SIG-M5 treated with dmso at 0.1 percent for 504 hours (cell line): ENCODE data around the gene LUZP1.

Experiments
- DNase-seq: peaks from one replicate; lab custom pipeline; 2025; ENCODE audit not compliant: unreplicated experiment; lab: John Stamatoyannopoulos, UW

The LUZP1 gene

DNA sequence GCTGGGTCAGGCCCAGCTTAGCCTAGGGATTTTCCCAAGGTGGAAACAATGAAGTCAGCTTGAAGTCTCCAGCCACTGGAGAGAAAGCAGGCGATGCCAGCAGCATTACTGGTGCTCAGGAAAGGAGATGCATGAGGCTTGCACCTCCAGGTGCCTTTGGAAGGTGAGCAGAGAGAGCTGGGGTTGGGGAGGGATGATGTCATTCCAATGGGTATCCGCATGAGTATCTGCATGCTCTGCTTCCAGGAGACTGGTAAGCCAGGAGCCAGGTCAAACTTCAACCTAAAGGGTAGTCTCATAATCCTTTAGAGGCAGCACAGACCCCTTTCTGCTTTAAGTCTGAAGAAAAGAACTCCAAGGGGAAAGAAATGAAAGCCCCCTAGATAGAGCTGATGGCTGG, 80.6 kb downstream of the LUZP1 start:
- no peak for DNase-seq

- DNase-seq: no peak
These were observed 83.0 kb downstream of the LUZP1 start for GRCh38 chr1:23085696-23086095.

GRCh38 chr1:23084880-23085279, 83.8 kb downstream of the LUZP1 start:
- DNase-seq: no peak

DNA sequence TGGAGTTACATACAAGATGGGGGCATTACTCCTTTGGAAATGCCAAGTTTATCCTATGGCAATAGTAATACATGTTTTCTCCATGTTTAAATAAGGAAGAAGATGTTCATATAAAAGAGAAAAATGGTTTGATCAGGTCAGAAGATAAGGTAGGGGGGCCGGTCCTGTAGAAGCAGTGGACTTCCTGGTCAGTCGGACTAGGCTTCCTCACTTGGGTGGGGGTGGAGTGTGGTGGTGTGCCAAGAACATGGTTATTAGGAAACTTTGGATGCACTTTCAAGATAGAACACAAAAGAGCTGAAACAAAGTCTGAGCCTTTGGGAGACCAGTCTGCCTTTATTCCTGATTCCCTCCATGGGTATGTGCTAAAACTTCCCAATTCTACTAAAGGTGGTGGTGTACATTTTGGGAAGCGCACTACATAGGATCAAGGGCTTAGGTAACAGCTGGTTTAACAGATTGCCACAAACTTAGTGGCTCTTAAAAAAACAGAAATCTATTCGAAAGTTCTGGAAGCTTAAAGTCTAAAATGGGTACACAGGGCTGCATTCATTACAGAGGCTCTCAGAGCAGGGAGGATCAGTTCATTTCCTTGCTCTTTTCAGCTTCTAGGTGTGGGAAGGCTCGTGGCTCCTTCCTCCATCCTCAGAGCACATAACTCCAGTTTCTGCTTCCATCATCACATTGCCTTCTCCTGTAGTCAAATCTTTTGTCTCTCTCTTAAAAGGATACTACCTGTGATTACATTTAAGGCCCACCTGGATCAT, 84.8 kb downstream of the LUZP1 start:
- no peak for DNase-seq

- DNase-seq: no peak
These were observed 87.3 kb downstream of the LUZP1 start for GRCh38 chr1:23081376-23081775.

DNA sequence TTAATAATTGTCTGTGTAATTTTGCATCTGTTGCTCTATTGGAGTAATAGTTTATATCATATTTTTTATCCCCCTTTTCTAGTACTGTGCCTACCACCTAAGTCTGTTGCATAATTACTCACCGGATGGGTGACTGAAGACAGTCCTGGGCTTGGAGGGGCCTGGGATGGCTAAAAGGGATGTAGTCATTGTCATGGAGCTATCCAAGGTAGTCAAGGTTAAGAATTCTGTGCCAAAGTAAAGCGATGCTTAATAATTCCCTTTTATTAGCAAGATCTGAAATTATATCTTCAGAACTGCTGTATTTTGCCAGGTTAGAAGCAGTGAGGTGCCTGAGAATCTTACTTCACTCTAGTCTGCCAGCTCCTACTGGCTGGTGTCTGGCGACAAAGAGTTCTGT, 87.8 kb downstream of the LUZP1 start:
- no peak for DNase-seq

DNA sequence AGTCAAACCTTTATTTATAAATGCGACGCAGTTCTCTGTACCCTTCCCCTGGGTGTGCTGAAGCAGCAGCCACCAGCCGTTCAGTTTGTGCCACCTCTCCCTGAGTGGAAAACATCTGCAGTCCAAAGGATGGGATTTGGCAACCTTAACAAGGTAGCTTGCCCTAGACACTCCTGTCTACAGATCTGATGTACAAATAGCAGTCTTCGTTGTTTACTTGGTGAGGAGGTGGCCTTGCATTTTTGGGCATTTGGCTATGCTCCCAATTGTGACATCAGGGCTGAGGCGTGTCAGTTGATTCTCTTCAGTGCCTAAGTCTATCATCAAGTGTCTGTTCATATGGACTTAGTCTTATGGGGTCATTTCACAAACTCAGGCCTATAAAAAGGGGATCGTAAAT, 89.6 kb downstream of the LUZP1 start:
- no peak for DNase-seq

GRCh38 chr1:23074012-23074411, 94.6 kb downstream of the LUZP1 start:
- DNase-seq: no peak

DNA sequence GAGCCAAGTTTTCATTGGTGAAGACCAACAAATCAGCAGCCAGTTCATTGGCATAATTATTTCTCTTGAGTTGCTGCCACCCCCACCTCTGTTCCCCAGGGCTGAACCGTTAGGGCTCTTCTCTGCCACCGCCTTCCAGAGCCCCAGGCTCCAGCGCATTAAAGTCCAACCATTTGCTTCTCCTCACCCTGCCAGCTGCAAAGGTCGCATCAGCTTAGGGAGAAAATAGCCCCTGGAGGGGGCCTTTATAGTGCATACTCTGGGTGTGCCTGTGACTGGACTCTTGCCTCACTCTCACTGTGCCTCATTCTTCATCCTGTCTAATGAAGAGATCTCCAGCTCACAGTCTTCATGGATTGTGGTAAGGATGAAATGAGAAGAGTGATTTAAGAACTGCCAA, 99.0 kb downstream of the LUZP1 start:
- no peak for DNase-seq

- DNase-seq: no peak
These were observed 99.5 kb downstream of the LUZP1 start for GRCh38 chr1:23069149-23069548.

DNA sequence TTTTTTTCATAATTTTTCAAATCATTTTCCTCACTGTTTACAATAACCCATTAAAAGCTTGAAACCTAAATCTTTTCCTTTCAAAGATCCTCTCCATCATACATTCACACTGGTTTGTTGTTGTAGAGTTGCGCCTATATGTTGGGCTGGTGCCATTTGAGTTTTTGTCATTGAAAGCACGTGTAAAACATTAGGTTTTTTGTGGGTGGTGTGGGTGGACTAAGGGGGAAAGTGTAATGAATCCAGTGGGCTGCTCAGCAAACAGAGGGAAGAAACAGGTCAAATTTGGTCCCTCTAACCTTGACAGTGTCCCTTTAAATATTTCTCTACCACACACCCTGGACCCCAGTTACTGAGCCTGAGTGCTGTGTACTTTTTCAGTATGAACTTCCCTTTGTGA, 102.6 kb downstream of the LUZP1 start:
- DNase-seq: no peak

GRCh38 chr1:23065385-23065784, 103.3 kb downstream of the LUZP1 start:
- DNase-seq: no peak

- no peak for DNase-seq
These were observed 106.4 kb downstream of the LUZP1 start for GRCh38 chr1:23062271-23062670.

DNA sequence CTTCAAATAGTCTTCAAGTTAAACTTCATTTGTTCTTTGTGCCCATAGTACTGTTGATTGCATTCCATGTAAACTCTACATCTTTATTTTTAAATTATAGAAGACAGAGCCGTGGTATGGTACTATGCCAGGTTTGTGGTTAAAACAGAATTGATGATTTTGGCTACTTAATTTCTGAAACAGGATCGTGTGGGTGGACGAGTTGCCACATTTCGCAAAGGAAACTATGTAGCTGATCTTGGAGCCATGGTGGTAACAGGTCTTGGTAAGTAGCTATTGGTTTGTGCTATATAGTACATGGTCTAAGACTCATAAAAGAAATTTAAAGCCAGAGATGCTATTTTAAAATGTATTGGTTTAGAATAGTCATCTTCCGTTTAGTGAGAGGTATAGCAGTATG, 111.4 kb downstream of the LUZP1 start:
- no peak for DNase-seq

GRCh38 chr1:23051290-23051909, 117.3 kb downstream of the LUZP1 start:
- no peak for DNase-seq

DNA sequence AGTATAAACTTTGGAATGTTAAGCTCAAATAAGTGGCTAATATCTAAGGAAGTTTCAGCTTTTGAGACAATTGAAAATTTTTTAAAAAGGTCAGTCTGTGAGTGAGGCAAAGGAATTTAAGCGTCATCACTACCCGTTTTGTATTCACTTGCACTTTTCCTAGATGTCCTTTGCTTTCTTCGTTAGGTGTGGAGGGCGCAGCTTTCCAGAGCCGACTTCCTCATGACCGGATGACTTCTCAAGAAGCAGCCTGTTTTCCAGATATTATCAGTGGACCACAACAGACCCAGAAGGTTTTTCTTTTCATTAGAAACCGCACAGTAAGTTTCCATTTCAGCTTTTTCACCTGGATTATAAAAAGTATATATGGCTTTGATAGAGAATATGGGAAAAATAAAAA, 118.5 kb downstream of the LUZP1 start:
- DNase-seq: no peak

DNA sequence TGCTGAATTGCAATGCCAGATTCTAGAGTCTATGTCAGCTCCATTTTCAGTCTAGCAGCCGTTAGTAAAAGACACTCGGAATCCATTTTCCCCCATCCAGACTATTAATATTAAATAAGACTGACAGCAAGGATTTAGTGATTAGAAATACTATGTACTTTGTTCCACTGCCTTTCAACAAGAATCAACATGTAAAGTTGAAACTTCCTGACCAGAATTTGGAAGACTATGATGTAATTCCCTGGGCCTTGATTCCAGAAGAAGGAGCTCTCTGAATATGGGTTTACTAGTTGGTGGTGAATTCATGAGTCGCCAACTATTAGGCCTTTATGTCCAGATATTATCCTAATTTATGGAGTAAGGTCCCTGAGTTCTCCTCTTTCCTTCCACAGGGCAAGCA, 124.6 kb downstream of the LUZP1 start:
- DNase-seq: no peak

- no peak for DNase-seq
These were observed 128.1 kb downstream of the LUZP1 start for GRCh38 chr1:23040509-23040908.

DNA sequence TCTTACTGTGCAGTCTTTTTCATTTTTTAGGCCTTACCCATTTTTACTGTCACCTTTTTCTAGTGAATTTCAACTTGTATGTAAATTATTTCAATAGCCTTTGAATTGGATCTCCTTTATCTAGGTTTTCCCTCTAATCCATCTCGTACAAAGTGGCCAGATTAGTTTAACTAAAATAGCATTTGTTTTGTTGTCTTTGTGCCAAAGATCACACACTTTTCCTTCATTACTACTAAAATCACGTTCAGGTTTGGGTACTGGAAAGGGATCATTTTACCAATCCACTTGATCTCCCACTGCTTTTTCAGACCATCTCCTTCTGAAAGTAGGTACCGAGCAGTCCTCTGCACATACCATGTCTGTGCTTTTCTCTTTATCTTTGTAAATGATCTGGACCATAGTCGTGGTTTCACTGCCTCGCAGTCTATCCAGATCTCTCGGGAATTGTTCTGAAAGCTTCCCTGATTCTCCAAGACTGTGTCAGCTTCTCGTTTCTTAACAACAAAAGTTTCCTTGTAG, 129.3 kb downstream of the LUZP1 start:
- no peak for DNase-seq

- DNase-seq: no peak
These were observed 131.4 kb downstream of the LUZP1 start for GRCh38 chr1:23037081-23037740.

- no peak for DNase-seq
These were observed 132.7 kb downstream of the LUZP1 start for GRCh38 chr1:23035823-23036452.
